Measurements from ENCODE around the gene CLC.

DNA sequence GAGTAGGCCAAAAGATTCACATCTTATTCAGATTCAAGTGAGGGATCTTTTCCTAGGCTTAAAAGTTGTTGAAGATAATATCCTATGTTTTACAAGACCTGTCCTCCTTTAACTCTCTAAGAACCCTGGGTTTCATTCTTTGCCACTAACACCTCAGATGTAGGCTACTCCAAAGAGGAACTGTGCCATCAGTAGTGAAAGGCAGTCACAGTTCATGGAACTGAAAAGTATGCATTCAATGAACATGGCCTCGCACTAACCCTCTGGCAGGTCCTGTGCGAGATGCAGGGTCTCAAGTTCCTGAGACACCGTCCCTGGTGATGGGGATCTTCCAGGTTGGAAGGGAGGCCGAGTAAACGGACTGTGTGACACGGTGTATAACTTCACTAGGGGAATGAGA lies 29.2 kb downstream of the CLC start:
- TF ChIP-seq, protein P1, sequence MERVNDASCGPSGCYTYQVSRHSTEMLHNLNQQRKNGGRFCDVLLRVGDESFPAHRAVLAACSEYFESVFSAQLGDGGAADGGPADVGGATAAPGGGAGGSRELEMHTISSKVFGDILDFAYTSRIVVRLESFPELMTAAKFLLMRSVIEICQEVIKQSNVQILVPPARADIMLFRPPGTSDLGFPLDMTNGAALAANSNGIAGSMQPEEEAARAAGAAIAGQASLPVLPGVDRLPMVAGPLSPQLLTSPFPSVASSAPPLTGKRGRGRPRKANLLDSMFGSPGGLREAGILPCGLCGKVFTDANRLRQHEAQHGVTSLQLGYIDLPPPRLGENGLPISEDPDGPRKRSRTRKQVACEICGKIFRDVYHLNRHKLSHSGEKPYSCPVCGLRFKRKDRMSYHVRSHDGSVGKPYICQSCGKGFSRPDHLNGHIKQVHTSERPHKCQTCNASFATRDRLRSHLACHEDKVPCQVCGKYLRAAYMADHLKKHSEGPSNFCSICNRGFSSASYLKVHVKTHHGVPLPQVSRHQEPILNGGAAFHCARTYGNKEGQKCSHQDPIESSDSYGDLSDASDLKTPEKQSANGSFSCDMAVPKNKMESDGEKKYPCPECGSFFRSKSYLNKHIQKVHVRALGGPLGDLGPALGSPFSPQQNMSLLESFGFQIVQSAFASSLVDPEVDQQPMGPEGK (CRISPR knock-in tag; IDR thresholded peaks at IDR 0.05; ENCODE audit: borderline replicate concordance): no peak
- TF ChIP-seq, protein P2, sequence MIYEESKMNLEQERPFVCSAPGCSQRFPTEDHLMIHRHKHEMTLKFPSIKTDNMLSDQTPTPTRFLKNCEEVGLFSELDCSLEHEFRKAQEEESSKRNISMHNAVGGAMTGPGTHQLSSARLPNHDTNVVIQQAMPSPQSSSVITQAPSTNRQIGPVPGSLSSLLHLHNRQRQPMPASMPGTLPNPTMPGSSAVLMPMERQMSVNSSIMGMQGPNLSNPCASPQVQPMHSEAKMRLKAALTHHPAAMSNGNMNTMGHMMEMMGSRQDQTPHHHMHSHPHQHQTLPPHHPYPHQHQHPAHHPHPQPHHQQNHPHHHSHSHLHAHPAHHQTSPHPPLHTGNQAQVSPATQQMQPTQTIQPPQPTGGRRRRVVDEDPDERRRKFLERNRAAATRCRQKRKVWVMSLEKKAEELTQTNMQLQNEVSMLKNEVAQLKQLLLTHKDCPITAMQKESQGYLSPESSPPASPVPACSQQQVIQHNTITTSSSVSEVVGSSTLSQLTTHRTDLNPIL (CRISPR knock-in tag; IDR thresholded peaks at IDR 0.05; ENCODE audit: low read depth): no peak
- TF ChIP-seq ZFP3 (CRISPR knock-in tag; IDR thresholded peaks at IDR 0.05) (no peak), TOX (CRISPR knock-in tag; IDR thresholded peaks at IDR 0.05; ENCODE audit: borderline replicate concordance) (no peak), OSR1 (CRISPR knock-in tag; IDR thresholded peaks at IDR 0.05) (no peak), ESRRG (CRISPR knock-in tag; IDR thresholded peaks at IDR 0.05) (no peak), ZNF70 (CRISPR knock-in tag; IDR thresholded peaks at IDR 0.05) (no peak), ZFP30 (CRISPR knock-in tag; IDR thresholded peaks at IDR 0.05) (no peak), SNAI2 (CRISPR knock-in tag; IDR thresholded peaks at IDR 0.05) (no peak)
- TF ChIP-seq, protein P3, sequence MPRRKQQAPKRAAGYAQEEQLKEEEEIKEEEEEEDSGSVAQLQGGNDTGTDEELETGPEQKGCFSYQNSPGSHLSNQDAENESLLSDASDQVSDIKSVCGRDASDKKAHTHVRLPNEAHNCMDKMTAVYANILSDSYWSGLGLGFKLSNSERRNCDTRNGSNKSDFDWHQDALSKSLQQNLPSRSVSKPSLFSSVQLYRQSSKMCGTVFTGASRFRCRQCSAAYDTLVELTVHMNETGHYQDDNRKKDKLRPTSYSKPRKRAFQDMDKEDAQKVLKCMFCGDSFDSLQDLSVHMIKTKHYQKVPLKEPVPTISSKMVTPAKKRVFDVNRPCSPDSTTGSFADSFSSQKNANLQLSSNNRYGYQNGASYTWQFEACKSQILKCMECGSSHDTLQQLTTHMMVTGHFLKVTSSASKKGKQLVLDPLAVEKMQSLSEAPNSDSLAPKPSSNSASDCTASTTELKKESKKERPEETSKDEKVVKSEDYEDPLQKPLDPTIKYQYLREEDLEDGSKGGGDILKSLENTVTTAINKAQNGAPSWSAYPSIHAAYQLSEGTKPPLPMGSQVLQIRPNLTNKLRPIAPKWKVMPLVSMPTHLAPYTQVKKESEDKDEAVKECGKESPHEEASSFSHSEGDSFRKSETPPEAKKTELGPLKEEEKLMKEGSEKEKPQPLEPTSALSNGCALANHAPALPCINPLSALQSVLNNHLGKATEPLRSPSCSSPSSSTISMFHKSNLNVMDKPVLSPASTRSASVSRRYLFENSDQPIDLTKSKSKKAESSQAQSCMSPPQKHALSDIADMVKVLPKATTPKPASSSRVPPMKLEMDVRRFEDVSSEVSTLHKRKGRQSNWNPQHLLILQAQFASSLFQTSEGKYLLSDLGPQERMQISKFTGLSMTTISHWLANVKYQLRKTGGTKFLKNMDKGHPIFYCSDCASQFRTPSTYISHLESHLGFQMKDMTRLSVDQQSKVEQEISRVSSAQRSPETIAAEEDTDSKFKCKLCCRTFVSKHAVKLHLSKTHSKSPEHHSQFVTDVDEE (CRISPR knock-in tag; IDR thresholded peaks at IDR 0.05): no peak
